Measurements from ENCODE around the gene TCF4. TPM values are rescaled to one million over a fixed set of nuclear protein-coding genes. Genes with fewer than 3 reads are reported as not detected.

TCF4 gene
- total and polyA plus RNA-seq, 2 donors (not counting 1 experiment from before 2014, with no cell fraction given): 68.5 to 353 TPM

GRCh38 chr18:55609160-55609825 lies 21.3 kb upstream of the TCF4 start:
- H3K9me3 Mint-ChIP-seq (ENCODE audit: insufficient read depth): peaks cover 10% of the 10 kb centered on the region
- Histone ChIP-seq H3K36me3 (replicated peaks in 1 of 2; ENCODE audit: control extremely low read depth in 1 of 2, control insufficient read depth in 1 of 2, extremely low read depth in 1 of 2, insufficient read depth in 2 of 2, low read length in 1 of 2) (no peaks in the 10 kb centered on the region), H3K4me2 (replicated peaks; ENCODE audit: low read depth, low read length, poor library complexity, severe bottlenecking) (no peak overlapping the region), H3K4me1 (ENCODE audit: control insufficient read depth in 2 of 2, insufficient read depth in 2 of 2, low read length in 2 of 2) (peaks cover 0 to 8% of the 10 kb centered on the region in 2 donors), H3K4me3 (ENCODE audit: control extremely low read depth in 1 of 5, extremely low read depth in 1 of 5, insufficient read depth in 1 of 5, low read depth in 2 of 5, low read length in 4 of 5) (no peak overlapping the region), H3K9ac (ENCODE audit: low read length) (no peak overlapping the region), H3K27me3 (replicated peaks in 1 of 4; ENCODE audit: control extremely low read depth in 1 of 4, control insufficient read depth in 3 of 4, insufficient read depth in 4 of 4, low read length in 3 of 4) (no peaks in the 10 kb centered on the region), H3K9me3 (ENCODE audit: control extremely low read depth in 1 of 3, control insufficient read depth in 2 of 3, insufficient read depth in 1 of 3, low read length in 2 of 3) (peaks cover 0 to 3% (median 0%) of the 10 kb centered on the region in 3 donors), H3K79me2 (ENCODE audit: control insufficient read depth, insufficient read depth, low read length) (no peaks in the 10 kb centered on the region), H4K20me1 (ENCODE audit: control insufficient read depth, insufficient read depth, low read length, poor library complexity, severe bottlenecking) (no peaks in the 10 kb centered on the region), H3K27ac (ENCODE audit: low read length in 2 of 2) (no peak overlapping the region), H2AFZ (ENCODE audit: insufficient read depth, low read depth, low read length, poor library complexity, severe bottlenecking) (no peak overlapping the region)
- DNase-seq: no peak
- 86% methylated on average over 1 of the region's 6 CpGs for WGBS (ENCODE audit: insufficient coverage)
- H3K4me1 Mint-ChIP-seq: peaks cover 11% of the 10 kb centered on the region
- no peaks in the 10 kb centered on the region for H3K27me3 Mint-ChIP-seq
- TF ChIP-seq EZH2 (IDR thresholded peaks at IDR 0.05; ENCODE audit: borderline replicate concordance, insufficient read depth, low read depth, low read length, poor library complexity, severe bottlenecking) (no peak), CTCF (IDR thresholded peaks at IDR 0.05) (no peak)
- ATAC-seq (ENCODE audit: low read depth): no peak
- ChIA-PET POLR2A (no interaction called here), CTCF (no interaction called here)
- no peak overlapping the region for H3K27ac Mint-ChIP-seq
- no peak overlapping the region for H3K4me3 Mint-ChIP-seq
- intact Hi-C loops (cut with micrococcal nuclease): no loop called here

GRCh38 chr18:55608497-55608896 lies 20.5 kb upstream of the TCF4 start:
- Histone ChIP-seq H3K4me2 (replicated peaks; ENCODE audit: low read depth, low read length, poor library complexity, severe bottlenecking) (no peak overlapping the region), H3K9ac (ENCODE audit: low read length) (no peak overlapping the region), H3K4me1 (ENCODE audit: control insufficient read depth in 2 of 2, insufficient read depth in 2 of 2, low read length in 2 of 2) (peaks cover 0 to 8% of the 10 kb centered on the region in 2 donors), H3K27ac (ENCODE audit: low read length in 2 of 2) (no peak overlapping the region), H3K4me3 (ENCODE audit: control extremely low read depth in 1 of 5, extremely low read depth in 1 of 5, insufficient read depth in 1 of 5, low read depth in 2 of 5, low read length in 4 of 5) (no peak overlapping the region), H3K79me2 (ENCODE audit: control insufficient read depth, insufficient read depth, low read length) (no peaks in the 10 kb centered on the region), H2AFZ (ENCODE audit: insufficient read depth, low read depth, low read length, poor library complexity, severe bottlenecking) (no peak overlapping the region), H3K9me3 (ENCODE audit: control extremely low read depth in 1 of 3, control insufficient read depth in 2 of 3, insufficient read depth in 1 of 3, low read length in 2 of 3) (no peaks in the 10 kb centered on the region), H3K36me3 (replicated peaks in 1 of 2; ENCODE audit: control extremely low read depth in 1 of 2, control insufficient read depth in 1 of 2, extremely low read depth in 1 of 2, insufficient read depth in 2 of 2, low read length in 1 of 2) (no peaks in the 10 kb centered on the region), H3K27me3 (replicated peaks in 1 of 4; ENCODE audit: control extremely low read depth in 1 of 4, control insufficient read depth in 3 of 4, insufficient read depth in 4 of 4, low read length in 3 of 4) (no peaks in the 10 kb centered on the region), H4K20me1 (ENCODE audit: control insufficient read depth, insufficient read depth, low read length, poor library complexity, severe bottlenecking) (no peaks in the 10 kb centered on the region)
- Mint-ChIP-seq H3K27me3 (no peaks in the 10 kb centered on the region), H3K4me3 (no peak overlapping the region), H3K4me1 (peaks cover 11% of the 10 kb centered on the region), H3K27ac (no peak overlapping the region), H3K9me3 (ENCODE audit: insufficient read depth) (peaks cover 6% of the 10 kb centered on the region)
- TF ChIP-seq CTCF (IDR thresholded peaks at IDR 0.05) (no peak), EZH2 (IDR thresholded peaks at IDR 0.05; ENCODE audit: borderline replicate concordance, insufficient read depth, low read depth, low read length, poor library complexity, severe bottlenecking) (no peak)
- POLR2A ChIA-PET: no interaction called here
- intact Hi-C loops (cut with micrococcal nuclease): no loop called here
- CTCF ChIA-PET: no interaction called here
- ATAC-seq (ENCODE audit: low read depth) (no peak), DNase-seq (no peak)
- WGBS (ENCODE audit: insufficient coverage): no CpG with 5 or more reads among the region's 4 CpGs

Data from B cell (primary cell).